Fibroblast of the aortic adventitia (primary cell): ENCODE measurements around the gene KLHL7. TPM values are rescaled to one million over a fixed set of nuclear protein-coding genes. Genes with fewer than 3 reads are reported as not detected.

Experiments used
- DNase-seq: peaks from one replicate; pipeline ENCODE4 v3.0.0-alpha.2; 2010; ENCODE audit warnings: low read depth
- H3K4me3 ChIP-seq: 2 replicates; pipeline ENCODE4 v1.5.1; 2011; ENCODE audit warnings: low read depth, mild to moderate bottlenecking, control low read depth, low read length, moderate library complexity
- CTCF ChIP-seq: IDR thresholded peaks from 2 replicates; pipeline ENCODE4 v1.5.1; 2011; ENCODE audit warnings: mild to moderate bottlenecking, low read length, control low read depth, inconsistent platforms; ENCODE audit not compliant: insufficient read depth
- total RNA-seq: library from RNA; depleted of rRNA; stranded (reverse); fragments of >200 nt; gene quantifications from 2 replicates; pipeline ENCODE4 v1.2.3, GENCODE V29; 2012; ENCODE audit warnings: low replicate concordance

Gene KLHL7
- total RNA-seq, 1 donor = 28.5 TPM

GRCh38 chr7:23106823-23107663 lies 1.5 kb downstream of the KLHL7 start:
- DNase-seq = peak; percentile 20
- TF ChIP-seq CTCF = no peak

GRCh38 chr7:23107781-23108180 lies 2.2 kb downstream of the KLHL7 start:
- TF ChIP-seq CTCF = no peak
- peak overlapping the region; percentile 86 for H3K4me3 ChIP-seq
- DNase-seq = no peak

More at GRCh38 chr7:23106823-23107663, 1.5 kb downstream of the KLHL7 start:
- H3K4me3 ChIP-seq = peak overlapping the region; percentile 86

- DNase-seq = no peak
- TF ChIP-seq CTCF = no peak
- H3K4me3 ChIP-seq = no peak overlapping the region
Observed at GRCh38 chr7:23108995-23109394, 3.4 kb downstream of the KLHL7 start.

- no peak overlapping the region for H3K4me3 ChIP-seq
- no peak for DNase-seq
- no peak for TF ChIP-seq CTCF
Observed at GRCh38 chr7:23109470-23109869, 3.9 kb downstream of the KLHL7 start.

- TF ChIP-seq CTCF = no peak
- no peak for DNase-seq
- H3K4me3 ChIP-seq = no peak overlapping the region
Observed at GRCh38 chr7:23114896-23115295, 9.3 kb downstream of the KLHL7 start.

- no peak overlapping the region for H3K4me3 ChIP-seq
- DNase-seq = no peak
- no peak for TF ChIP-seq CTCF
Observed at GRCh38 chr7:23115991-23116390, 10.4 kb downstream of the KLHL7 start.
